Lower lobe of right lung (tissue), 2 donors: ENCODE measurements around the gene HLF. TPM values are rescaled to one million over a fixed set of nuclear protein-coding genes. Genes with fewer than 3 reads are reported as not detected.

ENCODE experiments used
- ATAC-seq, 2 donors: fragments of 200-7000 bp; cut with Tn5 transposase; one replicate each; pipeline ENCODE4 v1.9.1; 2020 to 2022; ENCODE audit warnings: mild to moderate bottlenecking in 2 of 2, moderate library complexity in 2 of 2
- DNase-seq: peaks from one replicate; pipeline ENCODE4 v3.0.0-alpha.2; 2020
- H3K27ac ChIP-seq: fragments of 200-600 bp; one replicate; pipeline ENCODE4 v1.8.0; 2022
- H3K27me3 ChIP-seq: fragments of 200-600 bp; one replicate; pipeline ENCODE4 v1.8.0; 2022; ENCODE audit warnings: low read depth
- H3K36me3 ChIP-seq: fragments of 200-600 bp; one replicate; pipeline ENCODE4 v1.8.0; 2022; ENCODE audit warnings: mild to moderate bottlenecking
- H3K4me1 ChIP-seq: fragments of 200-600 bp; one replicate; pipeline ENCODE4 v1.8.0; 2022
- H3K4me3 ChIP-seq: fragments of 200-600 bp; one replicate; pipeline ENCODE4 v1.8.0; 2022; ENCODE audit warnings: mild to moderate bottlenecking
- H3K9me3 ChIP-seq: fragments of 200-600 bp; one replicate; pipeline ENCODE4 v1.8.0; 2022
- intact Hi-C: fragments of 100-400 bp; cut with DNase I; formaldehyde crosslinking; loops from one replicate; pipeline ENCODE4 v1.11.0; 2022
- total RNA-seq: library from RNA; stranded (reverse); fragmentation: NEBNext Ultra II Directional; extraction: Animal tissue kit (Norgen Biotek cat#: 25700); gene quantifications from one replicate; pipeline ENCODE4 v1.2.1, GENCODE V29; 2021
- TF ChIP-seq, protein P1 (sequence below): fragments of 200-600 bp; IDR thresholded peaks from one replicate; pipeline ENCODE4 v1.8.0; 2022; ENCODE audit warnings: antibody characterized with exemption, mild to moderate bottlenecking
- donor health status: DM: no; HTN: yes; CAD: no; lungs with severe emphysema.

HLF gene
- total RNA-seq, 1 donor from 2014 or later, result 29.4 TPM

- no peak overlapping the region for H3K4me3 ChIP-seq
- H3K36me3 ChIP-seq, result no peaks in the 10 kb centered on the region
- intact Hi-C loops, result no loop called here
- TF ChIP-seq, protein P1, sequence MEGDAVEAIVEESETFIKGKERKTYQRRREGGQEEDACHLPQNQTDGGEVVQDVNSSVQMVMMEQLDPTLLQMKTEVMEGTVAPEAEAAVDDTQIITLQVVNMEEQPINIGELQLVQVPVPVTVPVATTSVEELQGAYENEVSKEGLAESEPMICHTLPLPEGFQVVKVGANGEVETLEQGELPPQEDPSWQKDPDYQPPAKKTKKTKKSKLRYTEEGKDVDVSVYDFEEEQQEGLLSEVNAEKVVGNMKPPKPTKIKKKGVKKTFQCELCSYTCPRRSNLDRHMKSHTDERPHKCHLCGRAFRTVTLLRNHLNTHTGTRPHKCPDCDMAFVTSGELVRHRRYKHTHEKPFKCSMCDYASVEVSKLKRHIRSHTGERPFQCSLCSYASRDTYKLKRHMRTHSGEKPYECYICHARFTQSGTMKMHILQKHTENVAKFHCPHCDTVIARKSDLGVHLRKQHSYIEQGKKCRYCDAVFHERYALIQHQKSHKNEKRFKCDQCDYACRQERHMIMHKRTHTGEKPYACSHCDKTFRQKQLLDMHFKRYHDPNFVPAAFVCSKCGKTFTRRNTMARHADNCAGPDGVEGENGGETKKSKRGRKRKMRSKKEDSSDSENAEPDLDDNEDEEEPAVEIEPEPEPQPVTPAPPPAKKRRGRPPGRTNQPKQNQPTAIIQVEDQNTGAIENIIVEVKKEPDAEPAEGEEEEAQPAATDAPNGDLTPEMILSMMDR, result no peak
- H3K4me1 ChIP-seq, result peaks cover 7% of the 10 kb centered on the region
- no peaks in the 10 kb centered on the region for H3K27me3 ChIP-seq
- no peaks in the 10 kb centered on the region for H3K9me3 ChIP-seq
- DNase-seq (no peak), ATAC-seq (no peak)
- no peak overlapping the region for H3K27ac ChIP-seq
Observed at GRCh38 chr17:55300479-55301290, 35.9 kb downstream of the HLF start.

DNA sequence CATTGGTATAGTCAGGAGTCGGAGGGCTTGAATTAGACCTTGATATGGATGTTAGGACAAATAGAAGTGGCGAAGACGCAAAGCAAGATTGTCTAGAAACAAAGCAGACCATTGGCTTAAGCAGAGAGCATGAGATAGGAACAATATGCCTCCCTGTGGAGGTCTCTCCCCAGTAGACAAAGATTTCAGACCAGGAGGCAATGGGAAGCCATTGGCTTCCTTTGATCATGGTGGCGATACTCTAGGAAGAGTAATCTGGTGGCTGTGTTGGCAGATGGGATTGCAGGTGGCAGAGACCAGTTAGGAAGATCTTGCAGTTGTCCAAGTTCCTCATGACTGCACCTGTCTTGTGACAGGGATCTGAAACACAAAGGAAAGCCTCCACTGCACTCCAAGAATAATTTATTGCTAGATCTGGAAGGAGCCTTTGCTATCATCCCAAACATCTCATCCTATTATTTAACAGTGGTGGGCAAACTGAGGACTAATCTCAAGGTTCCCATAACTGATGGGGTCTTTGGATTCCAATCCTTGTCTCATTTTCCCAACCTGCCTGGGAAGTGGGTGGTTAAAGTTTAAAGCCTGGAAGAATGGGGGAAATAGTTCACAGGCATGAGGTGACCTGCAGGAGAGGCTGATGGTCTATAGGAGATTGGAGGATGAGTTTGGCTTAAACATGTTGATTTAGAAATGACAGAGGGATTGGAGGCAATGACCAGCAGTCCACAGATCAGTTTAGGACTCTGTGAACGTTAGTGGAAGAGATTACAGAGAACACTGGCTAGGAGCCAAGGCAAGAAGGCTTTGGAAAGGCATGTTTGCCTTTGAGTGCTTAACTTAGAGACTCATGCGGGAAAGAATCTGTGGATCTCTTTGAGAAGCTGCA is 37.0 kb downstream of the HLF start:
- peaks cover 4% of the 10 kb centered on the region for H3K4me1 ChIP-seq
- no peak for ATAC-seq
- TF ChIP-seq, protein P1, result no peak
- no peak overlapping the region for H3K4me3 ChIP-seq
- no peaks in the 10 kb centered on the region for H3K27me3 ChIP-seq
- H3K9me3 ChIP-seq, result no peaks in the 10 kb centered on the region
- DNase-seq, result no peak
- no peak overlapping the region for H3K27ac ChIP-seq
- intact Hi-C loops, result no loop called here
- no peaks in the 10 kb centered on the region for H3K36me3 ChIP-seq

- Histone ChIP-seq H3K4me3 (no peak overlapping the region), H3K4me1 (peaks cover 4% of the 10 kb centered on the region), H3K9me3 (no peaks in the 10 kb centered on the region), H3K27me3 (no peaks in the 10 kb centered on the region), H3K36me3 (no peaks in the 10 kb centered on the region), H3K27ac (no peak overlapping the region)
- TF ChIP-seq, protein P1, result no peak
- DNase-seq (no peak), ATAC-seq (no peak)
- intact Hi-C loops, result no loop called here
Observed at GRCh38 chr17:55302407-55302787, 37.6 kb downstream of the HLF start.

GRCh38 chr17:55303008-55303493 is 38.3 kb downstream of the HLF start:
- Histone ChIP-seq H3K27ac (no peak overlapping the region), H3K4me1 (peaks cover 4% of the 10 kb centered on the region), H3K27me3 (no peaks in the 10 kb centered on the region), H3K9me3 (no peaks in the 10 kb centered on the region), H3K36me3 (no peaks in the 10 kb centered on the region), H3K4me3 (no peak overlapping the region)
- TF ChIP-seq, protein P1, result no peak
- intact Hi-C loops, result no loop called here
- no peak for ATAC-seq
- DNase-seq, result no peak

DNA sequence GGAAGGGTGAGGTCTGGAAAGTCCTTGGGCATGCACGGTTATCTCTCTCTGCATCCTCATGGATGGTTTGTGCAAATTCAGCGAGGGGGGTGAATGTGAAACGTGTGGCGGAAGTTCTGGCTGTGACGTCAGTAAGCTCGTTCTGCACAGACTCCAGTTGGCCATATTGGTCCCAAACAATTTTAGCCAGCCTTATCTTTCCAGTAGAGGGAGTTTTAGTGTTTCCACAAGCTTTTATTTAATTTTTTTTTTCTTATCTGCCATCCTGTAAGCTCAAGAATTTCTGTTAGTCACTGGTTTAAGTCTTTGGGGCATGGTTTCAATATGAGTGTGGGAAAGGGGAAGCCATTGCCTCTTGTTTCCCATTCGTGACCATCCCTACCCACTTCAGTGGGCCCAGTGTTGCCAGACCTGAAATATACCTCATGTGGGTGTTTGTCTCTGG is 39.0 kb downstream of the HLF start:
- no peak overlapping the region for H3K4me3 ChIP-seq
- TF ChIP-seq, protein P1, result no peak
- peaks cover 4% of the 10 kb centered on the region for H3K4me1 ChIP-seq
- no peaks in the 10 kb centered on the region for H3K9me3 ChIP-seq
- no peaks in the 10 kb centered on the region for H3K36me3 ChIP-seq
- intact Hi-C loops, result no loop called here
- no peak for DNase-seq
- ATAC-seq, result no peak
- H3K27me3 ChIP-seq, result no peaks in the 10 kb centered on the region
- H3K27ac ChIP-seq, result no peak overlapping the region
